HepG2 (cell line): ENCODE data around the gene SRSF10. TPM values are rescaled to one million over a fixed set of nuclear protein-coding genes. Genes with fewer than 3 reads are reported as not detected.

Experiments used
- ATF1 ChIP-seq: IDR thresholded peaks from 2 replicates; pipeline ENCODE4 v1.6.1; 2016; ENCODE audit warnings: mild to moderate bottlenecking, control low read depth
- BHLHE40 ChIP-seq: IDR thresholded peaks from 2 replicates; pipeline ENCODE4 v1.6.1; 2011; ENCODE audit warnings: low read length, improper control_type of control experiment
- EHMT2 ChIP-seq: fragments of 200-600 bp; sonication (generic); IDR thresholded peaks from 2 replicates; pipeline ENCODE4 v1.7.0; 2017; ENCODE audit warnings: antibody characterized with exemption, low read depth, low read length, borderline replicate concordance
- GTF3A ChIP-seq: sonication (generic); formaldehyde crosslinking; conservative IDR thresholded peaks from 2 replicates; pipeline ENCODE4 v1.4.0; 2020; ENCODE audit warnings: mild to moderate bottlenecking, missing genetic modification reagents
- HMG20A ChIP-seq: IDR thresholded peaks from 2 replicates; pipeline ENCODE4 v1.6.1; 2016; ENCODE audit warnings: borderline replicate concordance
- KLF6 ChIP-seq: IDR thresholded peaks from 2 replicates; pipeline ENCODE4 v1.8.0; 2016; ENCODE audit warnings: missing biosample characterization, missing genetic modification reagents
- MBD4 ChIP-seq: IDR thresholded peaks from 2 replicates; pipeline ENCODE4 v1.6.1; 2012; ENCODE audit warnings: low read length, inconsistent platforms, borderline replicate concordance
- NPAS2 ChIP-seq: sonication (generic); formaldehyde crosslinking; IDR thresholded peaks from 2 replicates; pipeline ENCODE4 v1.8.0; 2022; ENCODE audit warnings: mild to moderate bottlenecking, missing genetic modification reagents, borderline replicate concordance
- POLR2G ChIP-seq: fragments of 200-400 bp; formaldehyde crosslinking; IDR thresholded peaks from 2 replicates; pipeline ENCODE4 v1.6.1; 2018; ENCODE audit warnings: mild to moderate bottlenecking, low read depth, low read length, moderate library complexity
- RXRB ChIP-seq: IDR thresholded peaks from 2 replicates; pipeline ENCODE4 v1.6.1; 2016; ENCODE audit warnings: borderline replicate concordance, missing genetic modification reagents, missing compliant biosample characterization
- SIN3B ChIP-seq: fragments of 150-350 bp; IDR thresholded peaks from 2 replicates; pipeline ENCODE4 v1.6.1; 2014; ENCODE audit warnings: low read length
- SMARCE1 ChIP-seq: fragments of 450-650 bp; IDR thresholded peaks from 2 replicates; pipeline ENCODE4 v1.6.1; 2017; ENCODE audit warnings: borderline replicate concordance
- TAF15 ChIP-seq: fragments of 200-400 bp; formaldehyde crosslinking; IDR thresholded peaks from one replicate; pipeline ENCODE4 v1.6.1; 2018; ENCODE audit warnings: mild to moderate bottlenecking, low read depth, low read length; ENCODE audit not compliant: poor library complexity, severe bottlenecking
- ZBTB1 ChIP-seq: sonication (generic); formaldehyde crosslinking; IDR thresholded peaks from 2 replicates; pipeline ENCODE4 v1.4.0; 2020; ENCODE audit warnings: missing genetic modification reagents, borderline replicate concordance
- ZBTB33 ChIP-seq: sonication (generic); formaldehyde crosslinking; IDR thresholded peaks from 2 replicates; pipeline ENCODE4 v1.4.0; 2020; ENCODE audit warnings: missing genetic modification reagents
- ZFP36L2 ChIP-seq: sonication (generic); formaldehyde crosslinking; IDR thresholded peaks from 2 replicates; pipeline ENCODE4 v1.4.0; 2020; ENCODE audit warnings: missing genetic modification reagents
- ZFX ChIP-seq: sonication (generic); formaldehyde crosslinking; IDR thresholded peaks from 2 replicates; pipeline ENCODE4 v1.4.0; 2020; ENCODE audit warnings: mild to moderate bottlenecking, low read depth, missing genetic modification reagents, moderate library complexity
- ZNF138 ChIP-seq: sonication (generic); formaldehyde crosslinking; IDR thresholded peaks from 2 replicates; pipeline ENCODE4 v1.5.0; 2020; ENCODE audit warnings: mild to moderate bottlenecking, low read depth, missing genetic modification reagents
- ZNF292 ChIP-seq: sonication (generic); formaldehyde crosslinking; IDR thresholded peaks from 2 replicates; pipeline ENCODE4 v1.8.1; 2022; ENCODE audit warnings: mild to moderate bottlenecking, low read depth, missing genetic modification reagents, borderline replicate concordance
- ZNF552 ChIP-seq: sonication (generic); formaldehyde crosslinking; IDR thresholded peaks from 2 replicates; pipeline ENCODE4 v1.9.0; 2022; ENCODE audit warnings: missing genetic modification reagents, mild to moderate bottlenecking, borderline replicate concordance
- ZNF644 ChIP-seq: IDR thresholded peaks from 2 replicates; pipeline ENCODE4 v1.6.1; 2016; ENCODE audit warnings: low read depth
- ZNF737 ChIP-seq: sonication (generic); formaldehyde crosslinking; IDR thresholded peaks from 2 replicates; pipeline ENCODE4 v1.5.0; 2020; ENCODE audit warnings: missing genetic modification reagents, mild to moderate bottlenecking, borderline replicate concordance
- ZNF768 ChIP-seq: sonication (generic); formaldehyde crosslinking; IDR thresholded peaks from 2 replicates; pipeline ENCODE4 v1.4.0; 2020; ENCODE audit warnings: missing genetic modification reagents
- ZNF777 ChIP-seq: sonication (generic); formaldehyde crosslinking; IDR thresholded peaks from 2 replicates; pipeline ENCODE4 v1.4.0; 2020; ENCODE audit warnings: missing genetic modification reagents
- ZNF83 ChIP-seq: sonication (generic); formaldehyde crosslinking; IDR thresholded peaks from 2 replicates; pipeline ENCODE4 v1.4.0; 2020; ENCODE audit warnings: missing genetic modification reagents, mild to moderate bottlenecking, borderline replicate concordance
- polyA plus RNA-seq, 8 experiments: library from polyadenylated mRNA; depleted of rRNA in 3 of 8; stranded (reverse) in 7 of 8; unstranded in 1 of 8; fragments of >200 nt; fragmentation: Illumina TruSeq in 4 of 8; extraction: Trizol in 4 of 8; gene quantifications; 2 replicates each; pipeline versions ENCODE4 v1.2.1 to v1.2.3, GENCODE V29; 2011 to 2016; ENCODE audit warnings: low read depth in 4 of 8, missing spikeins in 1 of 8, mixed read lengths in 1 of 8; ENCODE audit not compliant: insufficient read depth in 1 of 8
- total RNA-seq, 5 experiments: library from RNA; depleted of rRNA; stranded (reverse); fragments of >200 nt; fragmentation: Illumina TruSeq; extraction: Trizol; gene quantifications; 2 replicates each; pipeline ENCODE4 v1.2.3, GENCODE V29; 2016; ENCODE audit warnings: low read depth in 1 of 5
- TF ChIP-seq, protein P1 (sequence below): sonication (generic); IDR thresholded peaks from 2 replicates; pipeline ENCODE4 v1.6.1; 2016; ENCODE audit warnings: low read depth, borderline replicate concordance
- TF ChIP-seq, protein P2 (sequence below): sonication (generic); formaldehyde crosslinking; IDR thresholded peaks from 2 replicates; pipeline ENCODE4 v1.5.0; 2020; ENCODE audit warnings: mild to moderate bottlenecking, missing genetic modification reagents, borderline replicate concordance

The SRSF10 gene
- total and polyA plus RNA-seq, 2 of the 13 experiments (the other 11 are each of a cell fraction or from before 2014, with no cell fraction given), result 126 to 186 TPM

DNA sequence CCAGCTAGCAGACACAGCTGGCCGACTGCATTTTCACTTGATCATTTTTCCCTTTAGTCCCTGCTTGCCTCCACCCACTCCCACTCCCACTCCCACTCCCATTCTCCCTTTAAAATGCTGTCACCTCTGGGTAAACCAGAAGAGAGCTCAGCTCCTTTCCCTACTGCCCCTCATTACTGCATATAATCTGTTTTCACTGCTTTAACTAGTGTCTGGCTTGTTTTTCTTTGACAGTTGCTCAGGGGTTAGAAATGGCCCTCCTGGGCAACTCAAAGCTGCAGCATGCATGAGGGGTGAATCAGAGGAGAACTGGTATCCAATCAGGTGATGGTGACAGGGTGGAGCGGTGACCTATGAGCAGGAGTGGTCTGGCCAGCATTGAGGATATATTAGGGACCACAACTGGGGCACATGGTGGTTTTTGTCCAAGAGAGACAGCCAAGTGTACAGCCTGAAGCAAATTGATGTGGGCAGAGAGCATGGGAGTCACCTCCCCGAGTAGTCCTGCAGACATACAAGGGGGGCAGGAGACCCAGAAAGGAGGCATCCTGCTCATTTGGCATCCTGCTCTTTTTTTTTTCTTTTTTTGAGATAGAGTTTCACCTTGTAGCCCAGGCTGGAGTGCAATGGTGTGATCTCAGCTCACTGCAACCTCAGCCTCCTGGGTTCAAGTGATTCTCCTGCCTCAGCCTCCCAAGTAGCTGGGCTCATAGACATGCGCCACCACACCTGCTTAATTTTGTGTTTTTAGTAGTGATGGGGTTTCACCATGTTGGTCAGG lies 42.6 kb upstream of the SRSF10 start (continued):
- TF ChIP-seq ZBTB33 (CRISPR knock-in tag) (no peak), ZNF644 (CRISPR knock-in tag) (peak; percentile 53; the same call in 1 of the 2 replicates), ZBTB1 (CRISPR knock-in tag) (no peak), ZNF777 (CRISPR knock-in tag) (no peak), ZNF83 (CRISPR knock-in tag) (no peak), SIN3B (no peak), TAF15 (no peak), ZNF552 (no peak), MBD4 (no peak), POLR2G (peak; percentile 73), HMG20A (CRISPR knock-in tag) (no peak), RXRB (CRISPR knock-in tag) (peak; percentile 54; the same call in 1 of the 2 replicates), ZNF737 (CRISPR knock-in tag) (no peak), ZFX (CRISPR knock-in tag) (peak; percentile 40; the same call in 1 of the 2 replicates), ATF1 (no peak; the same call in 1 of the 2 replicates), ZNF768 (CRISPR knock-in tag) (no peak), SMARCE1 (no peak), EHMT2 (no peak), KLF6 (CRISPR knock-in tag) (no peak), GTF3A (CRISPR knock-in tag) (no peak; the same call in 1 of the 2 replicates), NPAS2 (CRISPR knock-in tag) (no peak), ZNF292 (CRISPR knock-in tag) (peak; percentile 16; the same call in 1 of the 2 replicates), ZNF138 (no peak), ZFP36L2 (no peak), BHLHE40 (no peak)
- TF ChIP-seq, protein P1, sequence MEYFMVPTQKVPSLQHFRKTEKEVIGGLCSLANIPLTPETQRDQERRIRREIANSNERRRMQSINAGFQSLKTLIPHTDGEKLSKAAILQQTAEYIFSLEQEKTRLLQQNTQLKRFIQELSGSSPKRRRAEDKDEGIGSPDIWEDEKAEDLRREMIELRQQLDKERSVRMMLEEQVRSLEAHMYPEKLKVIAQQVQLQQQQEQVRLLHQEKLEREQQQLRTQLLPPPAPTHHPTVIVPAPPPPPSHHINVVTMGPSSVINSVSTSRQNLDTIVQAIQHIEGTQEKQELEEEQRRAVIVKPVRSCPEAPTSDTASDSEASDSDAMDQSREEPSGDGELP, result peak; percentile 69; the same call in 1 of the 2 replicates
- TF ChIP-seq, protein P2, sequence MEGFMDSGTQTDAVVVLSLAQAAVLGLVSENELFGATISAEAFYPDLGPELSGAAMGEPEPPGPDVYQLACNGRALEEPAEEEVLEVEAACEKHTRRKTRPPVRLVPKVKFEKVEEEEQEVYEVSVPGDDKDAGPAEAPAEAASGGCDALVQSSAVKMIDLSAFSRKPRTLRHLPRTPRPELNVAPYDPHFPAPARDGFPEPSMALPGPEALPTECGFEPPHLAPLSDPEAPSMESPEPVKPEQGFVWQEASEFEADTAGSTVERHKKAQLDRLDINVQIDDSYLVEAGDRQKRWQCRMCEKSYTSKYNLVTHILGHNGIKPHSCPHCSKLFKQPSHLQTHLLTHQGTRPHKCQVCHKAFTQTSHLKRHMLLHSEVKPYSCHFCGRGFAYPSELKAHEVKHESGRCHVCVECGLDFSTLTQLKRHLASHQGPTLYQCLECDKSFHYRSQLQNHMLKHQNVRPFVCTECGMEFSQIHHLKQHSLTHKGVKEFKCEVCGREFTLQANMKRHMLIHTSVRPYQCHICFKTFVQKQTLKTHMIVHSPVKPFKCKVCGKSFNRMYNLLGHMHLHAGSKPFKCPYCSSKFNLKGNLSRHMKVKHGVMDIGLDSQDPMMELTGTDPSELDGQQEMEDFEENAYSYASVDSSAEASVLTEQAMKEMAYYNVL, result no peak; the same call in 1 of the 2 replicates
